ENCODE results near the gene CCND2.

The CCND2 gene

DNA sequence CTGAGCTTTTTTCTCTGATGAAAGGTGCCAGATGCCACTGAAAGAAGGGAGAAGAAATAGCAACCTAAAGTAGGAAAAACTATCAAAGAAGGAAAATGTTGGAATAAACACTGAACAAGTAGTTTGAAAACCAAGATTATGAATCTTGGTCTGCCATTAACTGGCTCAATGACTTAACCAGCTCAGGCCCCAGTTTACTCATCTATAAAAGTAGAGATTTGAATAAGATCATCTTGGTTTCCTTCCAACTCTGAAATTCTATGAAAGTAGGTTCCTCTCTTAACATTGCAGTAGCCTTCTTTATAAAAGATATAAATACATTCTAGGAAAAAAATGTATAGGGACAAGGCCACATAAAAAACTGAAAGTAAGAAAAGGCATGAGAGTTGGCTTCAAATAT lies 16.1 kb upstream of the CCND2 start:
- no peak for TF ChIP-seq TEAD4 (IDR thresholded peaks at IDR 0.05)
- TF ChIP-seq EP300 (IDR thresholded peaks at IDR 0.05; ENCODE audit: borderline replicate concordance): no peak
- TF ChIP-seq, protein P1, sequence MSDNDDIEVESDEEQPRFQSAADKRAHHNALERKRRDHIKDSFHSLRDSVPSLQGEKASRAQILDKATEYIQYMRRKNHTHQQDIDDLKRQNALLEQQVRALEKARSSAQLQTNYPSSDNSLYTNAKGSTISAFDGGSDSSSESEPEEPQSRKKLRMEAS (IDR thresholded peaks at IDR 0.05): no peak
- TF ChIP-seq NFIC (IDR thresholded peaks at IDR 0.05): no peak
- TF ChIP-seq, protein P2, sequence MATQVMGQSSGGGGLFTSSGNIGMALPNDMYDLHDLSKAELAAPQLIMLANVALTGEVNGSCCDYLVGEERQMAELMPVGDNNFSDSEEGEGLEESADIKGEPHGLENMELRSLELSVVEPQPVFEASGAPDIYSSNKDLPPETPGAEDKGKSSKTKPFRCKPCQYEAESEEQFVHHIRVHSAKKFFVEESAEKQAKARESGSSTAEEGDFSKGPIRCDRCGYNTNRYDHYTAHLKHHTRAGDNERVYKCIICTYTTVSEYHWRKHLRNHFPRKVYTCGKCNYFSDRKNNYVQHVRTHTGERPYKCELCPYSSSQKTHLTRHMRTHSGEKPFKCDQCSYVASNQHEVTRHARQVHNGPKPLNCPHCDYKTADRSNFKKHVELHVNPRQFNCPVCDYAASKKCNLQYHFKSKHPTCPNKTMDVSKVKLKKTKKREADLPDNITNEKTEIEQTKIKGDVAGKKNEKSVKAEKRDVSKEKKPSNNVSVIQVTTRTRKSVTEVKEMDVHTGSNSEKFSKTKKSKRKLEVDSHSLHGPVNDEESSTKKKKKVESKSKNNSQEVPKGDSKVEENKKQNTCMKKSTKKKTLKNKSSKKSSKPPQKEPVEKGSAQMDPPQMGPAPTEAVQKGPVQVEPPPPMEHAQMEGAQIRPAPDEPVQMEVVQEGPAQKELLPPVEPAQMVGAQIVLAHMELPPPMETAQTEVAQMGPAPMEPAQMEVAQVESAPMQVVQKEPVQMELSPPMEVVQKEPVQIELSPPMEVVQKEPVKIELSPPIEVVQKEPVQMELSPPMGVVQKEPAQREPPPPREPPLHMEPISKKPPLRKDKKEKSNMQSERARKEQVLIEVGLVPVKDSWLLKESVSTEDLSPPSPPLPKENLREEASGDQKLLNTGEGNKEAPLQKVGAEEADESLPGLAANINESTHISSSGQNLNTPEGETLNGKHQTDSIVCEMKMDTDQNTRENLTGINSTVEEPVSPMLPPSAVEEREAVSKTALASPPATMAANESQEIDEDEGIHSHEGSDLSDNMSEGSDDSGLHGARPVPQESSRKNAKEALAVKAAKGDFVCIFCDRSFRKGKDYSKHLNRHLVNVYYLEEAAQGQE (IDR thresholded peaks at IDR 0.05; ENCODE audit: low read depth): no peak
- TF ChIP-seq, protein P3, sequence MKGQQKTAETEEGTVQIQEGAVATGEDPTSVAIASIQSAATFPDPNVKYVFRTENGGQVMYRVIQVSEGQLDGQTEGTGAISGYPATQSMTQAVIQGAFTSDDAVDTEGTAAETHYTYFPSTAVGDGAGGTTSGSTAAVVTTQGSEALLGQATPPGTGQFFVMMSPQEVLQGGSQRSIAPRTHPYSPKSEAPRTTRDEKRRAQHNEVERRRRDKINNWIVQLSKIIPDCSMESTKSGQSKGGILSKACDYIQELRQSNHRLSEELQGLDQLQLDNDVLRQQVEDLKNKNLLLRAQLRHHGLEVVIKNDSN (IDR thresholded peaks at IDR 0.05): no peak
- no peak for TF ChIP-seq ZBTB7A (IDR thresholded peaks at IDR 0.05; ENCODE audit: low read depth)
- TF ChIP-seq TAF1 (IDR thresholded peaks at IDR 0.05; ENCODE audit: low read depth): no peak
- no peak for TF ChIP-seq FOXM1 (IDR thresholded peaks at IDR 0.05; ENCODE audit: borderline replicate concordance, low read depth)
- TF ChIP-seq TCF12 (IDR thresholded peaks at IDR 0.05; ENCODE audit: low read depth): no peak
- TF ChIP-seq CEBPB (IDR thresholded peaks at IDR 0.05): no peak
- TF ChIP-seq EGR1 (IDR thresholded peaks at IDR 0.05): no peak
- no peak for TF ChIP-seq RAD21 (IDR thresholded peaks at IDR 0.05; ENCODE audit: low read depth)
- no peak for TF ChIP-seq YY1 (IDR thresholded peaks at IDR 0.05; ENCODE audit: low read depth)
- TF ChIP-seq CREB1 (IDR thresholded peaks at IDR 0.05; ENCODE audit: low read depth): no peak

DNA sequence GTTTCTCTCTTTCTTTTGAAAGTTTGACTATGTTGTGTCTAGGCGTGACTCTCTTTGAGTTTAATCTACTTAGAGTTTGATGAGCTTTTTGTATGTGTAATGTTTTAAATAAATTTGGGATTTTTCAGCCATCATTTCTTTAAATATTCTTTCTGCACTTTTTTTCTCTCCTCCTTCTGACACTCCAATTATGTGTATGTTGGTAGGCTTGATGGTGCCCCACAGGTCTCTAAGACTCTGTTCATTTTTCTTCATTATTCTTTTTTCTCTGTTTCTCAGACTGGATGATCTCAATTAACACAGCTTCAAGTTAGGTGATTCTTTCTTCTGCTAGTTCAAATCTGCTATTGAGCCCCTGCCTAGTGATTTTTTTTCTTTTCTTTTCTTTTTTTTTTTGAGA lies 14.5 kb upstream of the CCND2 start:
- TF ChIP-seq, protein P2 (IDR thresholded peaks at IDR 0.05; ENCODE audit: low read depth): no peak
- TF ChIP-seq TCF12 (IDR thresholded peaks at IDR 0.05; ENCODE audit: low read depth) (no peak), EGR1 (IDR thresholded peaks at IDR 0.05) (no peak), NFIC (IDR thresholded peaks at IDR 0.05) (no peak), CEBPB (IDR thresholded peaks at IDR 0.05) (no peak), EP300 (IDR thresholded peaks at IDR 0.05; ENCODE audit: borderline replicate concordance) (no peak), ZBTB7A (IDR thresholded peaks at IDR 0.05; ENCODE audit: low read depth) (no peak), TAF1 (IDR thresholded peaks at IDR 0.05; ENCODE audit: low read depth) (no peak), RAD21 (IDR thresholded peaks at IDR 0.05; ENCODE audit: low read depth) (no peak), FOXM1 (IDR thresholded peaks at IDR 0.05; ENCODE audit: borderline replicate concordance, low read depth) (no peak), YY1 (IDR thresholded peaks at IDR 0.05; ENCODE audit: low read depth) (no peak), TEAD4 (IDR thresholded peaks at IDR 0.05) (no peak), CREB1 (IDR thresholded peaks at IDR 0.05; ENCODE audit: low read depth) (no peak)
- TF ChIP-seq, protein P3 (IDR thresholded peaks at IDR 0.05): no peak
- TF ChIP-seq, protein P1 (IDR thresholded peaks at IDR 0.05): no peak

DNA sequence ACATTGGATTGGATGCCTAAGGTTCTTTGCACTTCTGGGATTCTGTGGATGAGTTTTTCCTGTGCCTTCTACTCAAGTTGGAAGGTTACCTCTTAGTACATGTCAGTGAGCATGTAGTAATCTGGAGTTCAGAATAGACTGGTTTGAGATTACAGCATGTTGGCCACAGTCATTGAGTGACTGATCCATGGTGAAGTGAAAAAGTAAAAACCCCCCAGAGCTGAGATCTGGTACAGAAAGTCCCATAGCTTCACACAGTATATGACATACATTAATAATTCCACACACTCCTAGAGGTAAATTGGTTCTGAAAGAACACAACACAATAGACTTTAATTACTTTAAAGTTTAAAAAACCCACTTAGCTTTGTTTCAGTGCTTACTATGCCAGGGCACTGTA lies 11.9 kb upstream of the CCND2 start:
- TF ChIP-seq TAF1 (IDR thresholded peaks at IDR 0.05; ENCODE audit: low read depth) (no peak), CREB1 (IDR thresholded peaks at IDR 0.05; ENCODE audit: low read depth) (no peak), CEBPB (IDR thresholded peaks at IDR 0.05) (no peak), NFIC (IDR thresholded peaks at IDR 0.05) (no peak), EP300 (IDR thresholded peaks at IDR 0.05; ENCODE audit: borderline replicate concordance) (no peak), TEAD4 (IDR thresholded peaks at IDR 0.05) (no peak), TCF12 (IDR thresholded peaks at IDR 0.05; ENCODE audit: low read depth) (no peak), ZBTB7A (IDR thresholded peaks at IDR 0.05; ENCODE audit: low read depth) (no peak), RAD21 (IDR thresholded peaks at IDR 0.05; ENCODE audit: low read depth) (no peak), YY1 (IDR thresholded peaks at IDR 0.05; ENCODE audit: low read depth) (no peak), EGR1 (IDR thresholded peaks at IDR 0.05) (no peak), FOXM1 (IDR thresholded peaks at IDR 0.05; ENCODE audit: borderline replicate concordance, low read depth) (no peak)
- TF ChIP-seq, protein P2 (IDR thresholded peaks at IDR 0.05; ENCODE audit: low read depth): no peak
- TF ChIP-seq, protein P3 (IDR thresholded peaks at IDR 0.05): no peak
- TF ChIP-seq, protein P1 (IDR thresholded peaks at IDR 0.05): no peak

Measured in Ishikawa (cell line).